ENCODE results near the gene SEMA6D. TPM values are rescaled to one million over a fixed set of nuclear protein-coding genes. Genes with fewer than 3 reads are reported as not detected.

Gene SEMA6D
- total RNA-seq, 1 donor from 2014 or later = 8.0 TPM

DNA sequence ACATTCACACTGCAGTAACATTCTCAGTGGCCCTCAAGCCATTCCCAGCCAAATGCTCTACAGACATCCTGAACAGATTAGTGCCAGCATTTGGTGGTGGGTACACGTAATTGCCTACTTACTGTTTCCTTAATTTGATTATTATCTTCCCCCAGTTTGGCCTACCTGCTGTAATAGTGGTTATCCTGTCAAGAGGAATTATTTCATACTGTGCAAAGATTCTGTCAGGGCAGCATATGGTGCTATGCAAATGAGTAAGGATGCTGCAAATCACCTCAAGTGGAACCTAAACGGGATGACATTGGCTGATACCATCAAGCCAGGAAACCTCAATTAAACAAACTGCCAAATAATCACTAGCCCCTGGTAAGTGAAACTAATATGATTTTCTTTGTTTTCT lies 88.7 kb downstream of the SEMA6D start:
- Histone ChIP-seq H3K9me3 (no peaks in the 10 kb centered on the region), H3K27me3 (no peaks in the 10 kb centered on the region), H3K4me3 (no peak overlapping the region), H3K4me1 (no peaks in the 10 kb centered on the region), H3K27ac (no peak overlapping the region), H3K36me3 (no peaks in the 10 kb centered on the region)
- DNase-seq (no peak), ATAC-seq (no peak)
- TF ChIP-seq, protein P1, sequence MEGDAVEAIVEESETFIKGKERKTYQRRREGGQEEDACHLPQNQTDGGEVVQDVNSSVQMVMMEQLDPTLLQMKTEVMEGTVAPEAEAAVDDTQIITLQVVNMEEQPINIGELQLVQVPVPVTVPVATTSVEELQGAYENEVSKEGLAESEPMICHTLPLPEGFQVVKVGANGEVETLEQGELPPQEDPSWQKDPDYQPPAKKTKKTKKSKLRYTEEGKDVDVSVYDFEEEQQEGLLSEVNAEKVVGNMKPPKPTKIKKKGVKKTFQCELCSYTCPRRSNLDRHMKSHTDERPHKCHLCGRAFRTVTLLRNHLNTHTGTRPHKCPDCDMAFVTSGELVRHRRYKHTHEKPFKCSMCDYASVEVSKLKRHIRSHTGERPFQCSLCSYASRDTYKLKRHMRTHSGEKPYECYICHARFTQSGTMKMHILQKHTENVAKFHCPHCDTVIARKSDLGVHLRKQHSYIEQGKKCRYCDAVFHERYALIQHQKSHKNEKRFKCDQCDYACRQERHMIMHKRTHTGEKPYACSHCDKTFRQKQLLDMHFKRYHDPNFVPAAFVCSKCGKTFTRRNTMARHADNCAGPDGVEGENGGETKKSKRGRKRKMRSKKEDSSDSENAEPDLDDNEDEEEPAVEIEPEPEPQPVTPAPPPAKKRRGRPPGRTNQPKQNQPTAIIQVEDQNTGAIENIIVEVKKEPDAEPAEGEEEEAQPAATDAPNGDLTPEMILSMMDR (IDR thresholded peaks at IDR 0.05) = no peak
- intact Hi-C loops (cut with DNase I) = no loop called here

- ATAC-seq (no peak), DNase-seq (no peak)
- Histone ChIP-seq H3K36me3 (no peaks in the 10 kb centered on the region), H3K4me1 (no peaks in the 10 kb centered on the region), H3K27ac (no peak overlapping the region), H3K9me3 (no peaks in the 10 kb centered on the region), H3K4me3 (no peak overlapping the region), H3K27me3 (no peaks in the 10 kb centered on the region)
- TF ChIP-seq, protein P1 (IDR thresholded peaks at IDR 0.05) = no peak
- intact Hi-C loops (cut with DNase I) = no loop called here
Measured at GRCh38 chr15:47811172-47811571, 93.9 kb downstream of the SEMA6D start.

GRCh38 chr15:47812470-47812999 lies 95.2 kb downstream of the SEMA6D start:
- H3K4me1 ChIP-seq = no peaks in the 10 kb centered on the region
- H3K4me3 ChIP-seq = no peak overlapping the region
- no peak for DNase-seq
- no peaks in the 10 kb centered on the region for H3K36me3 ChIP-seq
- H3K9me3 ChIP-seq = no peaks in the 10 kb centered on the region
- intact Hi-C loops (cut with DNase I) = no loop called here
- H3K27me3 ChIP-seq = no peaks in the 10 kb centered on the region
- TF ChIP-seq, protein P1 (IDR thresholded peaks at IDR 0.05) = no peak
- H3K27ac ChIP-seq = no peak overlapping the region
- ATAC-seq = peak; percentile 83

DNA sequence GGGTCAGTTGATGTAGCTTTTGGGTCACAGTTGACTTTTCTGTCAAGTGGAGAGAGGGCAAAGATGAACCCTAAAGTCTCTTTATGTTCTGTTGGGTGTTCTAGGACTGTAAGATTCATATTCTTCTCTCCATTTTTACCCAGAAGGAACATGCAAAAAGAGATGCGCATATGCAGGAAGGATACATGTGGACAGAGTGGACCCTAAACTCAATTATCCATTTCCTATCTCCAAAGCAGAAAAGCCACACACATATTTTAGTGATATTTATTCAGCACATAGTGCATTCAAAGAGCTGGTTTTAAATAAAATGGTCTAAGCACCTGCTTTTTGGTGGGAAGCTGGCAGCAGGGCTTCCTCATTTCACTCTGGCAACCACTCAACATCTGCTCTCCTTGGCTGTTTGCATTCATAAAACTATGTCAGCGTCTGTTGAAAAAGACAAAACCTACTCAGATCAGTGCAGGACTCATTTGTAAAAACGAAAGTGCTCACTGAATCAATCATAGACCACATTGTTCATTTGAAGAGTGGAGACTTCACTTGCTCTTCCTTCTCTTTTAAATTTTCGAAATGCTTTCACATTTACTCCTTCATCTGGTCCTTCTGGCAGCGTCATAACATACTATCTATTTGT lies 96.6 kb downstream of the SEMA6D start:
- Histone ChIP-seq H3K27ac (no peak overlapping the region), H3K27me3 (no peaks in the 10 kb centered on the region), H3K9me3 (no peaks in the 10 kb centered on the region), H3K4me3 (no peak overlapping the region), H3K4me1 (no peaks in the 10 kb centered on the region), H3K36me3 (no peaks in the 10 kb centered on the region)
- TF ChIP-seq, protein P1 (IDR thresholded peaks at IDR 0.05) = no peak
- ATAC-seq (no peak), DNase-seq (no peak)
- intact Hi-C loops (cut with DNase I) = no loop called here

GRCh38 chr15:47814620-47815019 lies 97.3 kb downstream of the SEMA6D start:
- intact Hi-C loops (cut with DNase I) = no loop called here

More at GRCh38 chr15:47814620-47815019, 97.3 kb downstream of the SEMA6D start:
- H3K4me1 ChIP-seq = no peaks in the 10 kb centered on the region
- H3K4me3 ChIP-seq = no peak overlapping the region
- DNase-seq = no peak
- H3K9me3 ChIP-seq = no peaks in the 10 kb centered on the region
- ATAC-seq = no peak
- H3K27ac ChIP-seq = no peak overlapping the region
- TF ChIP-seq, protein P1 (IDR thresholded peaks at IDR 0.05) = no peak
- H3K36me3 ChIP-seq = no peaks in the 10 kb centered on the region
- H3K27me3 ChIP-seq = no peaks in the 10 kb centered on the region

Data from upper lobe of right lung (tissue), 1 donor.